HFFc6 (cell line): ENCODE results near the gene NTM. TPM values are rescaled to one million over a fixed set of nuclear protein-coding genes. Genes with fewer than 3 reads are reported as not detected.

Experiments
- DNase-seq: peaks from one replicate; pipeline ENCODE4 v3.0.0-alpha.2; 2018
- H3K27ac Mint-ChIP-seq: 2 replicates; pipeline ENCODE4 v1.8.0; 2020; ENCODE audit warnings: mild to moderate bottlenecking, mixed read lengths
- H3K27me3 Mint-ChIP-seq: 2 replicates; pipeline ENCODE4 v1.8.0; 2021; ENCODE audit warnings: mild to moderate bottlenecking, moderate library complexity, mixed read lengths; ENCODE audit not compliant: insufficient read depth
- H3K36me3 Mint-ChIP-seq: 2 replicates; pipeline ENCODE4 v1.8.0; 2021; ENCODE audit warnings: low read depth, mixed read lengths
- H3K4me1 Mint-ChIP-seq: 2 replicates; pipeline ENCODE4 v1.8.0; 2020; ENCODE audit warnings: low read depth, mixed read lengths
- H3K4me3 Mint-ChIP-seq: 2 replicates; pipeline ENCODE4 v1.8.0; 2020; ENCODE audit warnings: mild to moderate bottlenecking, moderate library complexity, mixed read lengths
- H3K9me3 Mint-ChIP-seq: 2 replicates; pipeline ENCODE4 v1.8.0; 2020; ENCODE audit warnings: mild to moderate bottlenecking, mixed read lengths
- total RNA-seq, 6 experiments: library from RNA; stranded (reverse); fragmentation: NEBNext Ultra II Directional; extraction: Animal tissue kit (Norgen Biotek cat#: 25700); gene quantifications; 2 replicates in 1 of 6; 3 replicates in 5 of 6; pipeline ENCODE4 v1.2.3, GENCODE V29; 2021
- TF ChIP-seq, protein P1 (sequence below): fragments of 200-600 bp; sonication (generic); IDR thresholded peaks from 2 replicates; pipeline ENCODE4 v1.5.0; 2021; ENCODE audit warnings: antibody characterized with exemption, mild to moderate bottlenecking

The NTM gene
- total RNA-seq, 6 experiments from 2014 or later = 18.3 to 23.6 (median 21.7) TPM

DNA sequence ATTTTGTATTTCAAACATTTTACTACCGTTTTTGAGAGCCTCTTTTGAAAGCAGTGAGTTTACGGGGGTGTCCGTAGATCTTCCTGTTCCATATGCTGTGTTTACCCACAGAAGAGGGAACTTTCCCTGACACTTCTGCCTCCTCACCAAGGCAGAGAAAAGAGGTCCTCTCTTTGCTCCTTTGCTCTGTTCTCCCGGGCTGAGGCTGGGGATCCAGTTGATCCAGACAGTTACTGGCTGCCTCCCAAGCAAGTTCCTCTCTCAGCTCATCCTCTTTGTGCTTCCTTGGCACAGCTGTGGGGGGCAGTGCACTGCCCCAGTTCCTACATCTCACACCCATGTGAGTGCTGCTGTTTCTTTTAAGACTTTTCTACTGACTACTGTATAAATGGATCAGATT lies 813.7 kb downstream of the NTM start:
- Mint-ChIP-seq H3K27ac (no peak overlapping the region), H3K36me3 (no peaks in the 10 kb centered on the region), H3K4me3 (no peak overlapping the region), H3K4me1 (peaks cover 8% of the 10 kb centered on the region), H3K27me3 (peaks cover 2% of the 10 kb centered on the region), H3K9me3 (no peaks in the 10 kb centered on the region)
- no peak for DNase-seq
- TF ChIP-seq, protein P1, sequence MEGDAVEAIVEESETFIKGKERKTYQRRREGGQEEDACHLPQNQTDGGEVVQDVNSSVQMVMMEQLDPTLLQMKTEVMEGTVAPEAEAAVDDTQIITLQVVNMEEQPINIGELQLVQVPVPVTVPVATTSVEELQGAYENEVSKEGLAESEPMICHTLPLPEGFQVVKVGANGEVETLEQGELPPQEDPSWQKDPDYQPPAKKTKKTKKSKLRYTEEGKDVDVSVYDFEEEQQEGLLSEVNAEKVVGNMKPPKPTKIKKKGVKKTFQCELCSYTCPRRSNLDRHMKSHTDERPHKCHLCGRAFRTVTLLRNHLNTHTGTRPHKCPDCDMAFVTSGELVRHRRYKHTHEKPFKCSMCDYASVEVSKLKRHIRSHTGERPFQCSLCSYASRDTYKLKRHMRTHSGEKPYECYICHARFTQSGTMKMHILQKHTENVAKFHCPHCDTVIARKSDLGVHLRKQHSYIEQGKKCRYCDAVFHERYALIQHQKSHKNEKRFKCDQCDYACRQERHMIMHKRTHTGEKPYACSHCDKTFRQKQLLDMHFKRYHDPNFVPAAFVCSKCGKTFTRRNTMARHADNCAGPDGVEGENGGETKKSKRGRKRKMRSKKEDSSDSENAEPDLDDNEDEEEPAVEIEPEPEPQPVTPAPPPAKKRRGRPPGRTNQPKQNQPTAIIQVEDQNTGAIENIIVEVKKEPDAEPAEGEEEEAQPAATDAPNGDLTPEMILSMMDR = no peak

DNA sequence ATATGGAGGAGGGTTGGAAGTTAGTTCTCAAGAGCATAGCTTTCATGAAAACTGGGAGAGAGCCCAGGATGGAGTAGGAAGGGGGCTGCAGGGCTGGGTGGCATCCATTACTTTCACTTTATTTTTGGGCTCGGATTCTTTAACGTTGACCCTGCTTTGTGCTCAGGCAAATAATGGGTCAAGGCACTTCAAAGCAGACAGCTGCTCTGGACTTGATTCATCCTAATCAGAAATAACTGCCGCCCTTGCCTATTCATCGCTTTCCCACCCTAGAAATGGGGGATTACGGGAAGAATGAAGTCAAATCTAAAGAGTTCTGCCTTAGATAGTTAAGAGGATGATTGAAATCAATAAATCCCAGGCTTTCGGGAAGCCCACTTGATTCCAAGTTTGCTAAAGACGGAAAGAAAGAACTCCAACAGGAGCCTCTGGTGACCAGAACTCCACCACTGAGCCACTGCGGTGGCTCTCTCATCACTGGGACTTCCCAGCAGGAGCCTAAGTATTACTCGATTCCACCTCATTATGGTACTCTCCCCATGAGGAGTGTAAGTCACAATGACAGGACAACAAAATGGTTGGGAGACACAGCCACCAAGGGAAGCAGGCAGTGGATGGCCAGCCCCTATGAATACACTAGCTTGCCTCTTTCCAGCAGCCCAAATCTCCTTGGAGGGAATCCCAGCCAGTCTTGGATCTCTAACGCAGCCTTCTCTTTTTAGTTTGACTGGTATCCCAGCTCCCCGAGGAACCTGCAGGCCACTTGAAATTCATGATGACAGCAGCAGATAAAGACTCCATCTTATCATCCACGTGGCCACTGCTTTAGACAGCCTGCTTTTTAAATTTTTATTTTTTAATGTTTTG lies 815.5 kb downstream of the NTM start:
- Mint-ChIP-seq H3K27me3 (peaks cover 2% of the 10 kb centered on the region), H3K4me3 (no peak overlapping the region), H3K9me3 (no peaks in the 10 kb centered on the region), H3K36me3 (no peaks in the 10 kb centered on the region), H3K27ac (no peak overlapping the region), H3K4me1 (peaks cover 8% of the 10 kb centered on the region)
- no peak for DNase-seq
- TF ChIP-seq, protein P1 = no peak

DNA sequence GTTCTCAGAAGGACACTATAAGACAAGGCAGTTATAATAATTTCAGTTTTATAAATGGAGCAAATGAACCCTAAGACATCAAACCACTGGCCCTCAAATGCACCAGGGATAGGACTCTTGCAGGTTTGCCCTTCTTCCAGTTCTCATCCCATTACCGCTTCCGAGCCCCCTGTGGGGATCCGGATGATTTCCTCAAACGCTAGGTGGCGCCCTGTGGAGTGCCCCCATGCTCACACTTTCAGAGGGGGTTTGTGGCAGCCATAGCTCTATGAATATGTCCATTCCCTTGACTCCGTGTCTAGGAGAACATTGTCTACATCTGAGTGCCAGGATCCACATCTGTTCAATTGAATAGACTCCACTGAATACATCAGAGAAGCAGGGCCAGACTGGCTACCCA lies 816.3 kb downstream of the NTM start:
- Mint-ChIP-seq H3K9me3 (no peaks in the 10 kb centered on the region), H3K36me3 (no peaks in the 10 kb centered on the region)

DNA sequence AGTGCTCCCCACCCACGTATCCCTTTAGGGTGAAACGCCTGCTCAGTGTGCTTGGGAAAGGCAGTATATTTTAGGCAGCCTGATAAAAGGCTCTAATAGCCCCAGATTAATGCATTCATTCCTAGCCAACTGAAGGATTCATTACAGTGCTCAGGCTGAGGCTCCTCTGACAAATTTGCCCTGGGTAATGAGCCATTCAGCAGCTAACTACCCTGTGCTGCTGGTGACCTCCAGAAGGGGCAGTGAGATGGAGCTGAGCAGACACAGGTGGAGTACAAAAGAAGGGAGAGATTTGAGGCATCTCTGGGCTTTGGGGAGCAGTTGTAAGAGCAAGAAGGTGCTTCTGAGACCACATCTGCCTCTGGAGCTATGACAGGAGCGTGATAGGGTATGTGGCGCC lies 817.0 kb downstream of the NTM start:
- Mint-ChIP-seq H3K27me3 (peaks cover 2% of the 10 kb centered on the region), H3K4me1 (peaks cover 8% of the 10 kb centered on the region), H3K36me3 (no peaks in the 10 kb centered on the region), H3K4me3 (no peak overlapping the region), H3K9me3 (no peaks in the 10 kb centered on the region), H3K27ac (no peak overlapping the region)
- TF ChIP-seq, protein P1 = no peak
- DNase-seq = no peak

More for the DNA sequence above, 816.3 kb downstream of the NTM start:
- H3K27ac Mint-ChIP-seq = no peak overlapping the region
- H3K4me1 Mint-ChIP-seq = peaks cover 8% of the 10 kb centered on the region
- peaks cover 2% of the 10 kb centered on the region for H3K27me3 Mint-ChIP-seq
- TF ChIP-seq, protein P1 = peak; percentile 68; the same call in 1 of the 2 replicates
- no peak overlapping the region for H3K4me3 Mint-ChIP-seq
- DNase-seq = no peak

DNA sequence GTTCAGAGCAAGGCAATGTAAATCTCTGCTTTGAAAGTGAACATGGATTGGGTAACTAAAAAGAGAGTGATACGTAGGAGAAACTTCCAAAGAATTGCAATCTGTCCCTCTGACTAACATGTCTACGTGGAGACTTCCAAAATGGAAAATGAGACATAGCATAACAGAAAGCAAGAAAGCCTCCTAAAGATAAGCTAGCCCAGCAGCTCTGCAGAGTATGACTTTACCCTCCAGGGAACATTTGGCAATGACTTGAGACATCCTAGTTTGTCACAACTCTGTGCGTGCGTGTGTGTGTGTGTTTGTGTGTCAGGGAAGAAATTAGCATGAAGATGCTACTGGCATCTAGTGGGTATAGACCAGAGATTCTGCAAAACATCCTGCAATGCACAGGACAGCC lies 817.4 kb downstream of the NTM start:
- no peaks in the 10 kb centered on the region for H3K36me3 Mint-ChIP-seq
- peaks cover 8% of the 10 kb centered on the region for H3K4me1 Mint-ChIP-seq
- no peak overlapping the region for H3K4me3 Mint-ChIP-seq
- H3K9me3 Mint-ChIP-seq = no peaks in the 10 kb centered on the region
- TF ChIP-seq, protein P1 = no peak
- peaks cover 2% of the 10 kb centered on the region for H3K27me3 Mint-ChIP-seq
- H3K27ac Mint-ChIP-seq = no peak overlapping the region
- DNase-seq = peak; percentile 2
